ENCODE measurements around the gene ANAPC1.
"Not testable (repeated sequence)": the region's sequence is repeated elsewhere in the genome, so short reads cannot be mapped to it uniquely, and the experiment has no call there.

Gene ANAPC1

DNA sequence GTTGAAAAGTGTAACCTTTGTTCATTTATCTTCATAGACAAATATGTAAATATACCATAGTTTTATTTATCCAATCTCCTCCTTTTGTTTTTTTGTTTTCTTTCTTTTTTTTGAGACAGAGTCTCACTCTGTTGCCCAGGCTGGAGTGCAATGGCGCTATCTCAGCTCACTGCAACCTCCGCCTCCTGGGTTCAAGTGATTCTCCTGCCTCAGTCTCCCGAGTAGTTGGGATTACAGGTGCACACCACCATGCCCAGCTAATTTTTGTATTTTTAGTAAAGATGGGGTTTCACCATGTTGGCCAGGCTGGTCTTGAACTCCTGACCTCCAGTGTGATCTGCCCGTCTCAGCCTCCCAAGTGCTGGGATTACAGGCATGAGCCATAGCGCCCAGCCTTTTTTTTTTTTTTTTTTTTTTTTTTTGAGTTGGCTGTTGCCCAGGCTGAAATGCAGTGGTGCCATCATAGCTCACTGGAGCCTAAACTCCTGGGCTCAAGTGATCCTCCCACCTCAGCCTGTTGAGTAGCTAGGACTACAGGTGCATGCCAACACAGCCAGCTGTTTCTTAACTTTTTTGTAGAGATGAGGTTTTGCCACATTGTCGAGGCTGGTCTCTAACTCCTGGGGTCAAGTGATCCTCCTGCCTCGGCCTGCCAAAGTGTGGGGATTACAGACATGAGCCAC is 27.4 kb upstream of the ANAPC1 start:
- not testable (repeated sequence) for H3K27me3 Mint-ChIP-seq; H3K9me3 Mint-ChIP-seq; H3K4me3 Mint-ChIP-seq; DNase-seq; H3K27ac Mint-ChIP-seq; ATAC-seq; H3K36me3 Mint-ChIP-seq (ENCODE audit: low read depth); H3K4me1 Mint-ChIP-seq

DNA sequence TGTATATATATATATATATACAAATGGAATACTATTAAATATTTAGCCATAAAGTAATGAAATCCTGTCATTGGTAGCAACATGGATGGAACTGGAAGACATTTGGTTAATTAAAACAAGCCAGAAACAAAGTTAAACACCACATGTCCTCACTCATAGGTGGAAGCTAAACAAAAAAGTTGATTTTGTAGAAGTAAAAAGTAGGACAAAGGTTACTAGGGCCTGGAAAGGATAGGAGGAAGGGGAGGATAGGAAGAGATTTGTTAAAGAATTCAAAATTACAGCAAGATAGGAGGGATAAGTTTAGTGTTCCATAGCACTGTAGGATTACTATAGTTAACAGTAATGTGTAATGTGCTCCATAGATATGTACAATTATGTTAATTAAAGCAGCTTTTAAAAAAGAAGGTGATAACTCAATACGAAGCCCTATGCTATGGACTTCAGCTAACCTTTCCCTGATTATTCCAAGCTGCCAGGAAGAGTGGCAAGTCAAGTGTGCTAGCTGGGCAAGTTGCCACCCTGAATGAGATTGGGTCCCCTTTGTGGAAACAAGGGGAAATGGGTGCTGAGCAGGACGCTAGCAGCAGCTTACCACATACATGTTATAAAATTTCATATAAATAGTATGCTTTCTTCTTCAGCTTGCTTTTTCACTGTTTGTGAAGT is 26.8 kb upstream of the ANAPC1 start:
- no peaks in the 10 kb centered on the region for H3K36me3 Mint-ChIP-seq (ENCODE audit: low read depth)
- ATAC-seq (no peak), DNase-seq (no peak)
- no peaks in the 10 kb centered on the region for H3K9me3 Mint-ChIP-seq
- peaks cover 10% of the 10 kb centered on the region for H3K4me1 Mint-ChIP-seq
- no peaks in the 10 kb centered on the region for H3K27me3 Mint-ChIP-seq
- no peak overlapping the region for H3K27ac Mint-ChIP-seq
- no peak overlapping the region for H3K4me3 Mint-ChIP-seq

GRCh38 chr2:111909997-111910396 is 26.0 kb upstream of the ANAPC1 start:
- H3K4me1 Mint-ChIP-seq, result not testable (repeated sequence)

DNA sequence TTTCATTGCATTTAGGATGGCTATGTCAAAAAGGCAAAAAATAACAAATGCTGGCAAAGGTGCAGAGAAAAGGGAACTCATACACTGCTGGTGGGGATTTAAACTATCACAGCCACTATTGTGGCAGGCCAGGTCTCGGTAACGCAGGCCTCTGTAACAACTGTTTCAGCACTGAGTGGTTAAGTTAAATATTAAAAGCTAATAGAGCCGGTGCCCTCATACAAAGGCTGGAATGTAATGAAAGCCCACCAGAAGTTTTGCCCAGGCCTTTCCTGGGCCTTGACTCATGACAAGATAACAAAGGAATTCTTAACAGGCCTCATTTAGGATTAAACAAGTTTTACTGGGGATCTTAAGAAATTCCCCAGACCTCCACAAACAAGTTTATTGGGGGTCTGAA is 25.1 kb upstream of the ANAPC1 start:
- Mint-ChIP-seq H3K27ac (no peak overlapping the region), H3K9me3 (no peaks in the 10 kb centered on the region), H3K4me1 (peaks cover 10% of the 10 kb centered on the region), H3K36me3 (ENCODE audit: low read depth) (no peaks in the 10 kb centered on the region), H3K4me3 (no peak overlapping the region), H3K27me3 (no peaks in the 10 kb centered on the region)
- no peak for ATAC-seq
- no peak for DNase-seq

More at GRCh38 chr2:111909997-111910396, 26.0 kb upstream of the ANAPC1 start:
- not testable (repeated sequence) for ATAC-seq; H3K27me3 Mint-ChIP-seq; H3K36me3 Mint-ChIP-seq (ENCODE audit: low read depth); H3K9me3 Mint-ChIP-seq; H3K27ac Mint-ChIP-seq; H3K4me3 Mint-ChIP-seq; DNase-seq

- Mint-ChIP-seq H3K4me3 (no peak overlapping the region), H3K27ac (no peak overlapping the region), H3K4me1 (peaks cover 10% of the 10 kb centered on the region), H3K36me3 (ENCODE audit: low read depth) (no peaks in the 10 kb centered on the region), H3K9me3 (no peaks in the 10 kb centered on the region), H3K27me3 (no peaks in the 10 kb centered on the region)
- ATAC-seq (no peak), DNase-seq (no peak)
Observed at GRCh38 chr2:111908578-111908977, 24.6 kb upstream of the ANAPC1 start.

DNA sequence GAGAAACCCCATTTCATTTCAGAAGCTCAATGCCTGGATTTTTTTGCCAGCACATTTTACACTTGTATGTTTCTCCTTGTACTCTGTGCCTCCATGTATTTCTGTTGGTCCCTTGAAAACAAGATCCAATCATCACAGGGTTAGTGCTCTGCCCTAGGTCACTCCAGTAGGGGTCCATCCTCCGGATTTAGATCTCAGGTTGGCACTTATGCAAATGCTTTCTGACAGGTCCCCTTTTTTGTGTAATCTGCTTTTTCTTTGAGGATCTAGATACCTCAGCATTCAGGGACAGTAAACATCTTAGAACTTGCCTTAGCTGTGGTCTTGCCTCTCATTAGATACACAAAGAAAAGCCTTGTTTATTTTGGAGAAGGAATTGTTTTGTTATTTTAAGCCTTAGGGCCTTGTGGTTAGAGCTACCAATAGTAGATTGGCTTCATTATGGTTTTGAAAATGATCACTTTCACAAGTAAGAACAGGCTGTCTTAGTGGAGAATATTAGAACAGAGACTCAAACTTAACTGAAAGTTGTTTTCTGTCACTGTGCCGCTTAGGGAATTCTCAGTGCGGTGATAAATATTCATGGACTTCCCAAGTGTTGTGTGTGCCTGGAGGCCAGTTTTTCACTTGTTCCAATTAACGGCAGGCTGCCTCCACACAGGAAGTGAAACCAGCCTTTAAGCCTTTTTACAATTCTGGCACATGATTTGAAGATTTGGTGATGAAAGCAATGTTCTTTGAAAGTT is 22.2 kb upstream of the ANAPC1 start:
- H3K27ac Mint-ChIP-seq, result no peak overlapping the region
- peaks cover 10% of the 10 kb centered on the region for H3K4me1 Mint-ChIP-seq
- H3K27me3 Mint-ChIP-seq, result no peaks in the 10 kb centered on the region
- no peak for ATAC-seq
- no peak for DNase-seq
- no peaks in the 10 kb centered on the region for H3K9me3 Mint-ChIP-seq
- no peaks in the 10 kb centered on the region for H3K36me3 Mint-ChIP-seq (ENCODE audit: low read depth)
- H3K4me3 Mint-ChIP-seq, result no peak overlapping the region

- not testable (repeated sequence) for H3K36me3 Mint-ChIP-seq (ENCODE audit: low read depth); DNase-seq; H3K4me3 Mint-ChIP-seq; H3K9me3 Mint-ChIP-seq; ATAC-seq; H3K27me3 Mint-ChIP-seq; H3K27ac Mint-ChIP-seq
- H3K4me1 Mint-ChIP-seq, result peaks cover 13% of the 10 kb centered on the region
Observed at GRCh38 chr2:111905475-111905869, 21.5 kb upstream of the ANAPC1 start.

DNA sequence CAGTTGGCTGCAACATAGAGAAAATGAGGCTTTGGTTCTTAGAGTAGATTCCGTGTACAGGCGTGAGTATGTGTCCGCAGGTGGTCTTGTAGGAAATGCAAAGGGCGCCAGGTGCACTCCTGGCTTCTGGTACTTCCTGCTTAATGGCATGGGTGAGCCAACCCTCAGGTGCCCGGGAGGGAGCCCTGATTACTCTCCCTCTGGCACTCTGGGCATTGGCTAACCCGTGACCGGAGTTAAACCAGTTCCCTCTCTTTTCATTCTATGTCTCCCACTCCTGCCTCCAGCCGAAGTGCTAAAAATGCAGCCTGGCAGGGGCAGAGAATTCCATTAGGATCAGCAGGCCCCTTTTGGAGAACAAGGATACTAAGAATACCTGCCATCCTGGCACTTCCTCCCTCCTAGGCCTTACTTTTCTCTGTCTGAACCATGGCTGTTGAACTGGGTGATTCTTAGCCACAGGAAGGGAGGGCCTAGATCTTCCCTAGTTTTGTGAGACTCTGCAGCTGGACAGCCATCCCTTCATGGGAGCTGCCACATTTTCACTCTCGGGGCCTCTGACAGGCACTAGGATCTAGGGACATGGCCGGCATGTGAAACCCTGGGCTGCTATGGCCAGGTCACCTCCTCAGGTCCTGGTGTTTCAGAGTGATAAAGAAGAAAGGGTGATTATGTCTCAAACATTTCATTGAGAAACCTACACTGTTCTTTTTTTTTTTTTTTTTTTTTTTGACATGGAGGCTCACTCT is 20.9 kb upstream of the ANAPC1 start:
- Mint-ChIP-seq H3K4me1 (peaks cover 13% of the 10 kb centered on the region), H3K9me3 (no peaks in the 10 kb centered on the region), H3K27me3 (peaks cover 9% of the 10 kb centered on the region), H3K36me3 (ENCODE audit: low read depth) (no peaks in the 10 kb centered on the region), H3K4me3 (no peak overlapping the region), H3K27ac (no peak overlapping the region)
- DNase-seq (no peak), ATAC-seq (no peak)

DNA sequence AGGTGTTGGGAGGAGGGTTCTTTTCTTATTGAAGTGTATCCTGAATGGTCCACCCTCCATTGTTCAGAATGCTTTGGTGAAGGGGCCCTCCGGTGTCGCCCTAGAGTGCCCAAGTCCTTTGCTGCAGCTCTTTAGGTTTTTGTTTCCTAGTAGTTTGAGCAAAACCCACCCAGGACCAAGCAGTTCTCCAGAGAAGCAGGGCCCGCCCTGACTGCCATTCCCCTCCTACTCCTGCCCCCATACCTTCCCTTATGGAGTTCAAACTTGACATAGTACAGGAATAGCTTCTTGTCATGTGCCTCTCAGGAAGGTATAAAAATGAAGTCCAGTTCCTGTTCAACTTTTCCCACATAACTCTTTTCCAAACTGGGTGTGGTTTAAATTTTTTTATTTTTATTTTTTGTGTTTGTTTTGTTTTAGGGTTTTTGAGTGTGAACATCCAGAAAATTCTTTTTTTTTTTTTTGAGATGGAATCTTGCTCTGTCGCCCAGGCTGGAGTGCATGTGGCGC is 20.0 kb upstream of the ANAPC1 start:
- ATAC-seq (no peak), DNase-seq (no peak)
- Mint-ChIP-seq H3K9me3 (no peaks in the 10 kb centered on the region), H3K27ac (no peak overlapping the region), H3K27me3 (peaks cover 19% of the 10 kb centered on the region), H3K36me3 (ENCODE audit: low read depth) (no peaks in the 10 kb centered on the region), H3K4me1 (peaks cover 15% of the 10 kb centered on the region), H3K4me3 (no peak overlapping the region)

DNA sequence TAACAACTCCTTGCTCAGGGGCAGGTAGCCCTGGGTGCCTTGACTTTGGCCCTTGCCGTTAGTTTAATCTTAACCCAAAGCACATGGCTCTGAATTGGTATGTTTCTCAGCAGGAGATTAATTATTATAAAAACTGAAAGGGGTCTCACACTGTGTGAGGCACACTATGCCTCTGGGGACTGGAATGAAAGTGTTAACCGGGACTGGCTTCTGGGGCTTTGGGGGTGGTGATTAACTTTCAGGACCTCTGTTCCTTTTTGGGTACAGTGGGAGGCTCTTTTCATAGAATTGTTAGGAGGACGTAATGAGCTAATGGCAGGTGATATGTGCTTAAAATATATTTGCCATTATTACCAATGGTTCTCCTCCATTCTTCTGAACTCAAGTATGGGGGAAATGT is 19.5 kb upstream of the ANAPC1 start:
- ATAC-seq, result no peak
- Mint-ChIP-seq H3K27ac (no peak overlapping the region), H3K36me3 (ENCODE audit: low read depth) (no peaks in the 10 kb centered on the region), H3K4me3 (no peak overlapping the region), H3K9me3 (no peaks in the 10 kb centered on the region), H3K27me3 (peaks cover 20% of the 10 kb centered on the region), H3K4me1 (peaks cover 15% of the 10 kb centered on the region)
- no peak for DNase-seq

- no peak overlapping the region for H3K27ac Mint-ChIP-seq
- H3K4me1 Mint-ChIP-seq, result peaks cover 13% of the 10 kb centered on the region
- H3K36me3 Mint-ChIP-seq (ENCODE audit: low read depth), result no peaks in the 10 kb centered on the region
- DNase-seq, result no peak
- H3K27me3 Mint-ChIP-seq, result peaks cover 23% of the 10 kb centered on the region
- H3K4me3 Mint-ChIP-seq, result no peak overlapping the region
- no peak for ATAC-seq
- no peaks in the 10 kb centered on the region for H3K9me3 Mint-ChIP-seq
Observed at GRCh38 chr2:111900859-111901258, 16.9 kb upstream of the ANAPC1 start.

GRCh38 chr2:111898703-111899514 is 14.9 kb upstream of the ANAPC1 start:
- Mint-ChIP-seq H3K4me1 (peaks cover 13% of the 10 kb centered on the region), H3K4me3 (peak overlapping the region; percentile 52), H3K27ac (no peak overlapping the region), H3K9me3 (no peaks in the 10 kb centered on the region), H3K36me3 (ENCODE audit: low read depth) (no peaks in the 10 kb centered on the region), H3K27me3 (peaks cover 28% of the 10 kb centered on the region)
- ATAC-seq (peak; percentile 4), DNase-seq (peak; percentile 19)

DNA sequence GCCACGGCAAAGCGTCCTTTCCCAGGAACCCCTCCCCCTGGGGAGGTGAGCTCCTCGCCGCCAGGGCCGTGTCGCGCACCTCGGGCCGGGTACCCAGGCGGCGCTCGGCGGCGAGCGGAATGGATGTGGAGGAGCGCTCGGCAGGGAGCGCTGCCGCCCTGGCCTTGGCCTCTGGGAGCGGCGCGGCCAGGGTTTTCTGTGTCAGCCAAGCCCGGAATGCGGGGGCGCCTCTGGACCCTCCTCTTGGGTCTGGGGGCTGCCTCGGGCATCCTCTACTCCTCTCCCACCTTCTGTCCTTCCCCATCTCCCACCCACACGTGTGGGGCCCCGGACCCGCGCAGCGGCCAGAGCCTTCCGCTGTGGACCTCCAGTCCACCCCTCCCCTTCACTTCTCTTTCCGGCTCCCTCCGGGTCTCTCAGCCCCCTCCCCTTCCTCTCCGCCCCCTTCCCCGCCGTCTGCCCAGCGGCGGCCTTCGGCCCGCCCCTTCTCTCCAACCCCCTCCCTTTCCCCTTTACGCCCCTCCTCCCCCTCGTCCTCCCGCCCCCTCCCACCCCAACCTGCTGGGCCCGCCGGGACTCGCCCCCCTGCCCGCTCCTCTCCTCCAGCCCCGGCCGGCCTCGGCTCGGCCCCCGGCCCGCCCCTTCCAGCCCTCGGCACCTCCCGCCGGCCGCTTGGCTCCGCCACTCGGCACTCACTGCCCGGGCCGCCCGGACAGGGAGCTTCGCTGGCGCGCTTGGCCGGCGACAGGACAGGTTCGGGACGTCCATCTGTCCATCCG is 14.1 kb upstream of the ANAPC1 start, which contains the start of gene MERTK:
Gene MERTK (plus strand): TSS at position 684 of the 779 bp plus-strand sequence. CDS start 129 bp downstream, outside the sequence.
- no peaks in the 10 kb centered on the region for H3K9me3 Mint-ChIP-seq
- ATAC-seq (peak; percentile 95), DNase-seq (peak; percentile 67)
- H3K27me3 Mint-ChIP-seq, result peaks cover 30% of the 10 kb centered on the region
- H3K4me1 Mint-ChIP-seq, result peaks cover 13% of the 10 kb centered on the region
- H3K27ac Mint-ChIP-seq, result no peak within 1 kb of the TSS
- peak within 1 kb of the TSS; percentile 77 for H3K4me3 Mint-ChIP-seq
- H3K36me3 Mint-ChIP-seq (ENCODE audit: low read depth), result no peaks in the 10 kb centered on the region
